Forelimb muscle (tissue), 1 donor: Measurements from ENCODE around the gene CHERP. TPM values are rescaled to one million over a fixed set of nuclear protein-coding genes. Genes with fewer than 3 reads are reported as not detected.
"Not testable (repeated sequence)": the region's sequence is repeated elsewhere in the genome, so short reads cannot be mapped to it uniquely, and the experiment has no call there.

ENCODE experiments used
- DNase-seq: peaks from one replicate; pipeline ENCODE4 v3.0.0-alpha.2; 2013; ENCODE audit warnings: low read depth
- polyA plus RNA-seq: library from polyadenylated mRNA; unstranded; fragments of 120-200 nt; gene quantifications from one replicate; pipeline ENCODE4 v1.2.1, GENCODE V29; 2013; ENCODE audit not compliant: insufficient read length

Gene CHERP
- polyA plus RNA-seq, 1 donor = 31.7 TPM

DNA sequence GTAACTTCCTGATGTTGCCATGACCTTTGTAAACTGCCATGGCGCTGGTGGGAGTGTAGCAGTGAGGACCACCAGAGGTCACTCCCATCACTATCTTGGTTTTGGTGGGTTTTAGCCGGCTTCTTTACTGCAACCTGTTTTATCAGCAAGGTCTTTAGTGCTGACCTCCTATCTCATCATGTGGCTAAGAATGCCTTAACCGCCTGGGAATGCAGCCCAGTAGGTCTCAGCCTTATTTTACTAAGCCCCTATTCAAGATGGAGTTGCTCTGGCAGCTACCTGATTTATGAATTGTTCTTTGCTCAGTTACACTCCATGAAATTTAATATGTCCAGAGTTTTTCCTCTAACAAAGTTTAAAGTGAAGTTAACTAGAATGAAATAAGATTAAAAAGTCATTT is 65.8 kb downstream of the CHERP start:
- DNase-seq = no peak

DNA sequence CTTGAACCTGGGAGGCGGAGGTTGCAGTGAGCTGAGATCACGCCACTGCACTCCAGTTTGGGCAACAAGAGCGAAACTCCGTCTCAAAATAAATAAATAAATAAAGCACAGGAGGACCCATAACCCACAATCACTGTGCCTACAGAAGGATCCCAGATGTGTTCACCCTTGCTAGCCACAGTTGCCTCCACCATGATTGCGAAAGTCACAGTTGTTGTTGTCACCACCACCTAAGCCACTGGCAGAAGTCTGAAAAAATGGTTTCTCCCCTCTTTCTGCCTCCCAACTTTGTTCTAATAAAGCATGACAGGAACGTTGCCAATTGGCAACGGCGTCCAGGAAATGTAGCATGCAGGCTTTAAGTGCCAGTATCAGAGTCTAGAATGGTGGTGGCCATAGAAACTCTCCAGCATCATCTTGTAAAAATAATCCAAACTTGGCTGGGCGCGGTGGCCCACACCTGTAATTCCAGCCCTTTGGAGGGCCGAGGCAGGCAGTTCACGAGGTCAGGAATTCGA is 68.3 kb downstream of the CHERP start:
- no peak for DNase-seq

- DNase-seq = no peak
Measured at GRCh38 chr19:16472992-16473391, 69.2 kb downstream of the CHERP start.

DNA sequence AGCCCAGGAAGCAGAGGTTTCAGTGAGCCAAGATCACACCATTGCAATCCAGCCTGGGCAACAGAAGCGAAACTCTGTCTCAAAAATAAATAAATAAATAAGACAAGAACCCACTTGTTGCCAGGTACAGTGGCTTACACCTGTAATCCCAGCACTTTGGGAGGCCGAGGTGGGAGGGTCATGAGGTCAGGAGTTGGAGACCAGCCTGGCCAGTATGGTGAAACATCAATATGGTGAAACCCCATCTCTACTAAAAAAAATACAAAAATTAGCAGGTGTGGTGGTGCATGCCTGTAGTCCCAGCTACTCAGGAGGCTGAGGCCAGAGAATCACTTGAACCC is 69.7 kb downstream of the CHERP start:
- not testable (repeated sequence) for DNase-seq

DNA sequence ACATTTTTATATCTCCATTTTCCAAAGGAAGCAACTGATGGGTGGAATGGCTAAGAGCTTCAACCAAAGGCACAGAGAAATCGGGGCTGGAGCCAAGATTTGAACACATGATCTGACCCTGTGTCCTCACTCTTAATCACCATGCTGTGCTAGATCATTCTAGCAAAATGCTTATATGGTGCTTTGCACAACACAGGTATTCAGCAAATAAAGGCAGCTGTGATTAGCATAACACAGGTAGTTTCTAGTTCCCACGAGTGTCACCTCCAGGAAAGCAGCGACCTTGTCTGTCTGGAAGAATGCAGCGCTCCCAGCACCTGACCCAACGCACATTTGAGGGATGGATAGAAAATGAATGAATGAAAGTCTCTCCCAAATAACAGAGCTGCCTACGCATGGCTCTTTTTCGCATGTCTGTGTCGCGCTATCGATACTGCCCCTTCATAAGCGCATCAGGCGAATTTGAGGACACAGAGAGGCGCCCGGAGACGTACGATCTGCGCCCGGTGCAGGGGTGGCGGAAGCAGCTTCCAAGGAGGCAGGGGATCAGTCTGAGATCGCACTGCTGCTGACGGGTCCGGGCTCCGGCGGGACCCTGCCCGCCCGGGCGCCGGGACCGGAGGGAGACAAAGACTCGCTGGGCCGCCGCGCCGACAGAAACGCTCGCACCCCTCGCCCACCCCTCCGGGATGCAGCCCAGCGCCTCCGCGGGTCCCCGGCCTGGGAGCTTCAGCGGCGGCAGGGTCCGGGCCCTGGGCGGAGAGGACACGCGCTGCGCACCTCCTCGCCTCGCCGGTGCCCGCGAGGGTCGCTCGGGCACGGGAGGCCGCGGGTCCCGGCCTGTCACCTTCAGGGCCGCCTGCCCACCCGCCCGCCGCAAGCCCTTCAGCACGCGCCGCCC is 71.1 kb downstream of the CHERP start:
- DNase-seq = no peak

- no peak for DNase-seq
Measured at GRCh38 chr19:16470541-16470910, 71.7 kb downstream of the CHERP start.

Other genes with a start within 250 kb of the CHERP start
- 48.2 TPM for gene KLF2, start 217.6 kb downstream of the CHERP start, polyA plus RNA-seq
- 22.2 TPM for gene EPS15L1, start 70.5 kb downstream of the CHERP start, polyA plus RNA-seq
- not detected for gene CALR3, start 46.3 kb downstream of the CHERP start, polyA plus RNA-seq
- gene C19orf44, start 46.0 kb downstream of the CHERP start, polyA plus RNA-seq = 5.6 TPM
- gene SLC35E1, start 30.0 kb upstream of the CHERP start, polyA plus RNA-seq = 29.9 TPM
- gene MED26, start 85.8 kb upstream of the CHERP start, polyA plus RNA-seq = 5.7 TPM
- 46.3 TPM for gene SMIM7, start 117.7 kb upstream of the CHERP start, polyA plus RNA-seq
- gene TMEM38A, start 118.7 kb upstream of the CHERP start, polyA plus RNA-seq = 127 TPM
- 0.10 TPM for gene NWD1, start 177.4 kb upstream of the CHERP start, polyA plus RNA-seq